DMS79 (cell line): ENCODE measurements around the gene POLD2.
"Not testable (repeated sequence)": the region's sequence is repeated elsewhere in the genome, so short reads cannot be mapped to it uniquely, and the experiment has no call there.

Experiments
- DNase-seq: peaks from one replicate; lab custom pipeline; 2025; lab: John Stamatoyannopoulos, UW

The POLD2 gene

GRCh38 chr7:44139311-44140010, 16.1 kb upstream of the POLD2 start:
- DNase-seq, result no peak

DNA sequence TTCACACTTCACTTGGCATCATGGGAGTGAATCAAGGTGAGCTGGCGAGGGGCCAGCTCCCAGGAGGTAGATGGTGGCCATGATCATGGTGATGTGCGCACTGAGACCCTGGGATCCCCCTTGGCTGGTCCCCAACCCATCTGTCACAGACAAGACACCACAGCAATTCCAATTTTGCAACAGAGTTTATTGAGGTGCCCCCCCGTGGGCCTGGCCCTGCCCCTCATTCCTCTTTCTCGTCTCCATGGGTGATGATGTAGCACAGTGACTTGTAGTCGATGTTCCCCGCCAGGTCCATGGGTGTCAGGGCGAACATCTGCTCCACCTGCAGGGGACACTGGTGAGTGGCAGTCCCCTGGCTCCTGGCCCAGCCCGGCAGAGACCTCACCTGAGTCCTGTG, 15.3 kb upstream of the POLD2 start:
- no peak for DNase-seq

DNA sequence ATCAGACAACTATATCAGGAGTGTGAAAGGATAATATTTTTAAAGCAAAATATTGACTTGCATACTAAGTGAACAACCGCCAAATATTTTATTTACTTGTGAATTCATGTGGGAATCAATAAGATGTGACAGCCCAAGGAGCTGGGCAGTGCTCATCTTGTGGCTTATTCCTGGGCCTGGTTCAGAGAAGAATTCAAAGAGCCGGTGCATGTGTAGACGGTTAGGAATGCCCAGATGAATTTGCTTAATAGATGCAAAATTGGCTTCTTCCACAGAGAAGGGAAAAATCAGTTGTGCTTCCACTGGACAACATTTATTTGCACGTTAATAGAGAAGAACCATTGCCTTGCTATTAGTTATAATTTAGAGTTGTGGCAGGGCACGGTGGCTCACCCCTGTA, 13.4 kb upstream of the POLD2 start:
- no peak for DNase-seq

DNA sequence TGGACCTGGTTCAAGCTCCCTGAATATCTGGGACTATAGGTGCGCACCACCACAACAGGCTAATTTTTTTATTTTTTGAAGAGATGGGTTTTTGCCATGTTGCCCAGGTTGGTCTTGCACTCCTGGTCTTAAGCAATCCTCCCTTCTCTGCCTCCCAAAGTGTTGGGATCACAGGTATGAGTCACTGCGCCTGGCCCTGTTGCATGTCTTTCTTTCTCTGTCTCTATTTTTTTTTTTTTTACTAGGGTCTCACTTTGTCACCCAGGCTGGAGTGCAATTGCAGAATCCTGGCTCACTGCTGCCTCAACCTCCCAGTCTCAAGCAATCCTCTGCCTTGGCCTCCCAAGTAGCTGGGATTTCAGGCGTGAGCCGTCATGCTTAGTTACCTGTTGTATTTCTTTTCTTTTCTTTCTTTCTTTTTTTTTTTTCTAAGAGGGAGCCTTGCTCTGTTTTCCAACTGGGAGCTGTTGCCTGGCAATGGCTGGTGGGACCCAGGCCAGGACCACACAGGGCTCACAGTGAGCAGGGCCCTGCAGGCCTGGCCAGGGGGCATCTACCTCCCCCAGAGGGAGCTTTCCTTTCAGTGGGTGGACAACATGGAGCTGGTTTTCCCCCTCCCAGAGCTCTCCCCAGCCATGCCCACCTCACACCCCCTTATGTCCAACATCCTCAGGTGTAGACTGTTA, 11.7 kb upstream of the POLD2 start:
- DNase-seq, result peak; percentile 20

- no peak for DNase-seq
Observed at GRCh38 chr7:44133295-44133694, 9.9 kb upstream of the POLD2 start.

GRCh38 chr7:44132039-44132438, 8.7 kb upstream of the POLD2 start:
- DNase-seq, result no peak

DNA sequence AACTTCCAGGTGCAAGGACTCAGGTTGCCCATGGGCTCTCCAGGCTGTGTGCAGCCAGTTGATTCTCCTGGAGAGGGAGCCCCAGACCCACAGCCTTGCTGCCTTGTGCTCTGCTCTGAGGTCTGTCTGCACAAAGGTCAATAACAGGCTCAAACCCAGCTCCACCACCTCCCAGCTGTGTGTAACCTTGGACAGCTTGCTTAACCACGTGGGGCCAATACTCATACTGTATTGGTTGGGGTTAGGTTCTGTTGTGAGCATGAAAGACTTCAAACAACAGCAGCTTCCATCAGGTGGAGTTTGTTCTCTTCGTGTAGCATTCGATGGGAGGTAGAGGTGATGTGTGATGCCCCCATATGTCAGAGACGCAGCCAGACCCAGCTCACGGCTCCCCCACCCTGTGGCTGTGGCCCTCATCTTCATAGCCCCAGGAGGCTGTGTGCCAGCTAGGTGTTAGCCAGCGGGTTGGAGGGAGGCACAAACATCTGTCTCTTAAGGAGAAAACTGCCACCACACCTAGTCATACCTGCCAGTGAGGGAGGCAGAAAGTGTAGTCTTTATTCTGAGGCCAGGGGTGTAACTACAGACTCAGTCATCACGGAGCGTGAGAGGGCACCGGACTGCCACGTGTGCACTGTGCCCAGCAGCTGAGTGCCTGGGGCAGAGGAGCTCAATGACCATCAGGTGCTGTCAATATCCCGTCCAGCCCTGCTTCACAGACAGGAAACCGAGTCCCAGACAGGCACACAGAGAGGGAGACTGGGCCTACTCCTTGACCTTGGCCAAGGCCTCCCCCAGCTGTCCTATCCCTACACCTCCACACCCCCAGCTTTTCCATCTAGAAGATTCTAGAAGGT, 8.1 kb upstream of the POLD2 start:
- no peak for DNase-seq

DNA sequence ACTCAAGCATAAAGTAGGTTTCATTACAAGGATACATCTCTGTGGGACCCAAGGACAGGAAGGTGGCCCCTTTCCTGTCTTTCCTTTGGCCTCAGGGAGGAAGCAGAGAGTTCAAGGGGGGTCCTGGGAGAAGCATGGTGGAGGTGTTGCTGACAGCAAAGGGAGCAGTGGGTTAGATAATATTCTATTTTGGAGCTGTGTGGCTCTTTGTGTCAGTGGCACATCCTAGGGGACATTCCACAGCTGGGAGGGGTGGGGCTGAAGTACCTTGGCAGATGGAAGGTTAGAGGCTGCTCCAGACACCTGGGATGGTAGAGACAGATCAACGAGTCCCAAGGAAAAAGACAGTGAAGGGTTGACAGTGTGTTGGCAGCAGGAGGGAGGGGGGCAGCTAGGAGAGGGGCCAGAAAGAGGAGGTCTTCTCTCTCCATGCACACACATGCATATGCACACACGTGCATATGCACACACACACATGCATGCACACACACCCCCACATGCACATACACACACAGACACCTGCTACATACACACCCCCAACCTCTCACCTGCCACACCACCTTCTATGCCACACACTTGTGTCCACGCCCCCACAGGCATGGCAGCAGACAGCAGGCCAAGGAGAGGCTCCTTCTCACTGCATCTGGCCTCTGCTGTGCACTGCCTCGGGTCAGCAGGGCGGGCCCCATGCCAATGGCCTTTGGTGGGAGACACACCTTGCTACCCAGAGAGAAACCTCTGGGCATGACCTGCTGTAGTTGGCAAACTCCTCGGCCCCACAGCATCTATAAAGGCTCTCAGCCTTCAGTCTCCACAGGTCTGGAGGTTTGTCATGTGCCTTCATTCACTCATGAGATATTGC, 5.6 kb upstream of the POLD2 start:
- DNase-seq, result no peak

GRCh38 chr7:44127161-44127560, 3.8 kb upstream of the POLD2 start:
- no peak for DNase-seq

DNA sequence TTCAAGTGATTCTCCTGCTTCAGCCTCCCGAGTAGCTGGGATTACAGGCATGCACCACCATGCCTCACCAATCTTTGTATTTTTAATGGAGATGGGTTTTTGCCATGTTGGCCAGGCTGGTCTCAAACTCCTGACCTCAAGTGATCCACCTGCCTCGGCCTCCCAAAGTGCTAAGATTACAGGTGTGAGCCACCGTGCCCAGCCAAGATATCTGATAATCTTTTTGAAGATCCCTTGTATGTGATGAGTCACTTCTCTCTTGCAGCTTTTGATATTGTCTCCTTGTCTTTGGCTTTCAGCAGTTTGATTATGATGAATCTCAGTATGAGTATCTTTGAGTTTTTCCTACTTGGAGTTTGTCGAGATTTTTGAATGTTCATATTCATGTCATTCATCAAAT, 3.2 kb upstream of the POLD2 start:
- not testable (repeated sequence) for DNase-seq

DNA sequence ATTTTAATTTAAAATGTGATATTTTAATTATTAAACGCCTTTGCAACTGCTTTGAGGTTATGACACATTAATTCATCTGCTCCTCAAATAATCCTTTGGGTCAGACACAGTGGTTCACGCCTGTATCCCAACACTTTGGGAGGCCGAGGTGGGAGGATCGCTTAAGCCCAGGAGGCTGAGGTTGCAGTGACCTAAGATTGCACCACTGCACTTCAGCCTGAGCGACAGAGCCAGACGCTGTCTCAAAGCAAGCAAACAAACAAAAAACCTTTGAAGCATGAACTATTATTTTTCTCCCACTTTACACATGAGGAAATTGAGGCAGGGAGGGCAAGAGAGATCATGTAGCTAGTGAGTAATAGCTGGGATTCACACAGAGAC, 1.5 kb upstream of the POLD2 start:
- DNase-seq, result no peak

DNA sequence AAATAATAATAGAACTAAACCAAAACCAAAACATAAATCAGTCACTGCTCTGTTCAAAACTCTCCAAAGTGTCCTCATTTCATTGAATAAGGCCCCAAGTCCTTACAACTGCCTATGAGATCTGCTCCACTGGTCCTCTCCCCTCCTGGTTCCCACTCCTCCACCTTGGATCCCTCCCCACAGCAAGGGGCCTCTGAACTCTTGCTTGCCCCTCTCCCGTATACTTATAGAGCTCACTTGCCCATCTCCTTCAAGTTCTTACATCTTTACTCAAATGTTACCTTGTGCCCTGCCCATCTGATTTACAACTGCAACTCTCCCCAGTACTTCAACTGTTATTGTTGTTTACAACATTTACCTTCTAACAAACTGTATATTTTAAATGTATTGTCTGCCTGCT, 819 bp downstream of the POLD2 start:
- no peak for DNase-seq

- no peak for DNase-seq
Observed at GRCh38 chr7:44121761-44122420, 1.5 kb downstream of the POLD2 start.

- no peak for DNase-seq
Observed at GRCh38 chr7:44120395-44120794, 3.0 kb downstream of the POLD2 start.

DNA sequence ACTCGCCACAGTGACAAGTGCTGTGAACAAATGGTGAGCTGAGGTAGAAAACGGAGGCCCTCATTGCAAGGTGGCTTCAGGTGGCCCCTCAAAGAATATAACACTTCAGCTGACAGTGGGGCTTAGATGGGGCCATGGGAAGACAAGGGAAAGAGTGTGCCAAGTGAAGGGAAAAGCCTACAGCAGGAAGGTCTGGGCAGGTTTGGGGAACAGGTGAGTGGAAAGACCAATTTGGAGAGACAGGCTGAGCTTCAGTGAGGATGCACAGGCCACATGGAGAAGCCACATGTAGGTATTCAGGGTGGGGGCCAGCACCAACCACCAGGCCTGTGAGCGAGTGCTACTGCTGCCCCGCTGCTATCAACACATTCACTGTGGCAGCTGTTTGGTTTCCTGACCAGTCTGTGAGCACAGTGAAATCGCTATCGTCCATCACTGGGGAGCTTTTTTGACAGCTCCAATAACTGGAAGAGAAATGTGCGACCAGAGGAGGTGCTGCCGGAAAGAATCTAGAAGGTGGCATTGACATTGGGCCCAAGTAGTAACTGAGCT, 3.4 kb downstream of the POLD2 start:
- DNase-seq, result no peak

GRCh38 chr7:44117801-44118429, 5.4 kb downstream of the POLD2 start:
- DNase-seq, result no peak

DNA sequence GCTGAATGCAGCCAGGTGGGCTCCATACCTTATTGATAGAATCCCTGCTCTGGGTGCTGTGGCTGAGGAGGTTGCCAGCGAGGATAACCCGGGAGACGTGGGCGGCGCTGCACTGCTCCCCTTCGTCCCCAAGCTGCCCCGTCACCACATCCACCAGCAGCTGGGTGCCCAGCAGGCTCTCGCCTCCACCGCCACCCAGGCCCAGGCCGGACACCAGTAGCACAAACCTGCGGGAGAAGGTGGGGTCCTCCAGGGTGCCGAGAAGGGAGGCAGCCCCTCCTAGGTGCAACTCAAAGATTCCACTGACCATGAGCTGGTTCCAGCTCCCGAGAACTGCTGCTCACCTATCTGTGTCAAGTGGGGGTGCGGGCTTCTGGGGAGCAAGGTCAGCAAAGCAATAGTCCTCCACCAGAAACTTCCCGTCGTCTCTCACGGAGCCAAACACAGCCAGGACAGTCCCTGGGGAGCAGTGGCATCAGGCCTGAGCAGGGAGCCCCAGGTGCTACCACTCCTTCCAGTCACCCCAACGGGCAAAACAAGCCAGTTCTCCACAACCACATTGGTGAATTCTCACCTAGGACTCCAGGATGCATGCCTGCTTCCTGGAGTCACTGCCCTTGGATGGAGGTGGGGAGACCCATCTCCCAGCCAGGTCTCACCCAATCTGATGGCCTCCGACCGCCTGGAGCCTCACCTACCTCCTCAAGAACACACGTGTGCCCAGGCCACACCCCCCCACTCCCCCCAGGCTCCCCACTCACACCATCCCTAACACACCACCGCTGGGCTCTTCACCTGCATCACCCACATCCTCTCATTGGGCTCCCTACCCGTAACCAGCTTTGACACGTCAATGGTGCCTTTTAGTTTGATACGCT, 6.3 kb downstream of the POLD2 start:
- no peak for DNase-seq

- DNase-seq, result no peak
Observed at GRCh38 chr7:44116087-44116788, 7.1 kb downstream of the POLD2 start.
